NOMO-1 (cell line): ENCODE results near the gene CAMTA1.

Source experiments
- DNase-seq, 2 experiments: peaks; one replicate each; lab custom pipeline; 2025; ENCODE audit not compliant: unreplicated experiment in 2 of 2; lab: John Stamatoyannopoulos, UW

Gene CAMTA1

DNA sequence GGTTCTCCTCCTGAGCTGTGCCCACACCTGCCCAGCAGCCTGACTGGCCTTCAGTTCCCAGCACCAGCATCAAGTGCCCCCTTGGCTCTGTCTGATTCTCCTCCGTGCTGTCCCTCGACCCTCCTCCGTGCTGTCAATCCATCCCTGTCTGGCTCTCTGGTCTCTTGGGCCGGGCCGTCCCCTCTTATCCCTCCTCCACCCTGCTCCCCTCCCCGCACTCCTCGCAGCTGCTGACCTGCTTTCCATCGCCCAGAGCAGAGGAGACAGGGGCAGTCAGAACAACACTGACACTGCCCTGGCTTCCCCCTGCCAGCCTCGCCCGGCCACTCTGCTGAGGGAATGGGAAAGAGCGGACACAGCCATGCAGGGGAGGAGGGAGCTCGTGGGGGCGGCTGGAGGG is 267.4 kb downstream of the CAMTA1 start:
- DNase-seq, result no peak

DNA sequence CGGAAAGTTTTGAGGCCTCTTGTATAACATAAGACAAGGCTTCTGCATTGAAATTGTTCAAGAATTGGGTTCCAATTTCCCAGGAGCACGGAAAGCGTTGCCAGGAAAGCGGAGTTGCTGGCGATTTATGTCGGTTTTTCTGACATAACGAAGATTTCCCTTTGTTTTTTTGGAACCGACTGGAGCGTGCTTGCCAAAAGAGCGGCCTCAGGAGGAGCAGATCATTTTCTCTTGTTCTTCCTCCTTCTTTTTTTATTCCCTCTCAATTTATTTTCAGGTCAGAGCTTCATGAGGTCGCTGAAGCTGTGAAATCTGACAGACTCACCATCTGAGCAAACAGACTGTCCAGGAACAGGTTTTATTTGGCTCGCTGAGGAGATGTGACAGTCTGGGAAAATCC is 275.5 kb downstream of the CAMTA1 start:
- DNase-seq, result no peak

DNA sequence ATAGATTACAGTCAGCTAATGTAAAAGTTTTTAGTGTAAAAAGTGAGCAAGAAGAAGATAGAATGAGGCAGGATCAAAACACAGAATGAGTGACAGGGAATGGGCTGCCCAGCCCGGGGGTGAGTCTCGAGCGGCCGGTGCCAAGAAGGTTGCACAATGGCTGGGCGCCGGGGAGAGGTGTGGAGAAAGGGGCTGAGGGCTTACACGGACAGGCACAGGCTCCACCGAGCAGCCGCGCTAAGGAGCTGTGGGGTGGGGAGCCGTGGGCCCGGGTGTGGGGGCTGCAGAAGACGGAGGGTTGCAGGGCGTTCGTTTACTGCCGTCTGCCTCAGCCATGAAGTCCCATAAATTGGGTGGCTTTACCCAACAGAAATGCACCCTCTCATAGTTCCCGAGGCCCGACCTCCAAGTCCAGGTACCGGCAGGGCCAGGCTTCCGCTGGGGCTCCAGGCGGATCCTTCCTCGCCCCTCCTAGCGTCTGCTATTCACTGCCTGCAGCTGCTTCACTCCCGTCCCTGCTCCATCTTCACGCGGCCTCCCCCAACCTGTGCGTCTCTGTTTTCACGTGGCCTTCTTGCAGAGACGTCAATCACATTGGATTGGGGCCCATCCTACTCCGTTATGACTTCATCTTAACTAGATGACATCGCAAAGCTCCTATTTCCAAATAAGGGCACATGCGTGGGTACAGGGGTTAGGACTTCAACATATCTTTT is 277.2 kb downstream of the CAMTA1 start:
- no peak for DNase-seq

DNA sequence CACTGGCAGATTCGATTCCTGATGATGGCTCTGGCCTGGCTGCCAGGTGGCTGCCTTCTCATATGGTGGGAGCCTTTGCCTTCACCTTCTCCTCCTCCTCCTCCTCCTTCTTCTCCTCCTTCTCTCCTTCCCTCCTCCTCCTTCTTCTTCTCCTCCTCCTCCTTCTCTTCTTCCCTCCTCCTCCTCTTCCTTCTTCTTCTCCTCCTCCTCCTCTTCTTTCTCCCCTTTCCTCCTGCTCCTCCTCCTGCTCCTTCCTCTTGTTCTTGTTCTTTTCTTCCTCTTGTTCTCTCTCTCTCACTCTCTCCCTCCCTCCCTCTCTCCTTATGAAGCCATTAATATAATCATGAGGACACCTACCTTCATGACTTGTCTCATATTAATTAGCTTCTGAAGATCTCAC is 278.7 kb downstream of the CAMTA1 start:
- DNase-seq, result no peak

DNA sequence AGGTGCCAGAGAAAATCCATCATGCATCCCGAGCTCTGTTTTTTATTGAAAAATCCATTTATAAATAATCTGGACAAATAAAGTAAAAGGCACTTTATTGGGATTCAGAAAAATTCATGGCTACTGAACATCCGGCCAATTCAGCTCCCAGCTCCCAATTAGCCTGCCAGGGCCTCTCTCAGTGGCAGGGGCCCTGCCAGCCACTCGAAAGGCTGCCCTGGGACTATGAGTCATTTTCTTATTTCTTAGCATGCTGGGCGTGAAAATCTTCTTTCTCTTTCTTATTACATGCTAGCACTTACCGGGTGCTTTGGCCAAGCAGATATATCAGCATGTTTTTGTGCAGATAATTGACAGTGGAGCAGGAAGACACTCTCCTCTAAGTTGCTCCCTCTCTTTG is 283.3 kb downstream of the CAMTA1 start:
- DNase-seq, result no peak

DNA sequence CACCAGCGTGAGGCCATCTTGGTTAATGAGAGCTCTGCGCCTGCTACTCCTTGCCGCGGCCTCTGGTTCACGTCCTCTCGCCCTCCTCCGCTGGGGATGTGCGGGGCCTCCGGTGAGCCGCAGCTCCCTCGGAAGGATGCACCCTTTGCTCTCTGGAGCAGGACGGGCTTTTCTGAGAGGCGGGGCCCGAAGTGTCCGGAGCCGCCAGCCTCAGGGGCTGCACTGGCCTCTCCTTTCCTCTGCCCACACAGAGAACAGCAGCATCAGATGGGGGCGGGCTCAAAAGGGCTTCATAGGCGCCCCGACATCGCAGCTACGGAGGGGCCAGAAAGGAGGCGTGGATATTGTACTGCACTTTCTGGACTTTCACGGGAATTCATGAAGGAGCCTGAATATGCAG is 284.7 kb downstream of the CAMTA1 start:
- no peak for DNase-seq

DNA sequence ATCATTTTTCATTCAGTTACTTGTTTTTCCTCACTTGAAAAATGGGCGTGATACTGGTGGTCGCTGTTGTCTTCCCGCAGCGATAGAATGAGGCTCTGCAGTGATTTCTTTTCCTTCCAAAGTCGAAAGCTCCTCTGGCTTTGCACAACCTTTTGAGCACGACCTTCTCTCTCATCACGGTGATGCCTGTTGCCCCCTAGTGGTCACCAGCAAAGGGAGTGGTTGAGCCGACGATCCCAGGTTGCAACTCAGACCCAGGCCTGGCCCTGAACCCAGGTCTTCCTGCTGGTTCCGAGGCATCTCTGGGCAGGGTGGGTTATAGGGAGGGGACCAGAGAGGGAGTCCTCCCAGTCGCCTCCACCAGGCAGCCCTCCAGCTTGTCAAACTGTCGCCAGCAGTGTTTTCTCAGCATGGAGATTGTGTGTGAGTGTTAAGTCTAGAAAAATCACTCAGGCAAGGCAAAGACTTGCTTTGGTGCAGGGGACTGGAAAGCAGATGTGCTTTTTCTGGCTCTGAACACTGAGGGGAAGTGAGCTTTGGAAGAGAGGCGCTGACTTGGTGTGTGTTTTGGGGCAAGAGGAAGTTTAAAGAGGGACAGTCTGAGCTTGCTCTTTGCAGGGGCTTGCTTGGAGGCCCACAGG is 285.3 kb downstream of the CAMTA1 start:
- peak; percentile 0 to 44 for DNase-seq

DNA sequence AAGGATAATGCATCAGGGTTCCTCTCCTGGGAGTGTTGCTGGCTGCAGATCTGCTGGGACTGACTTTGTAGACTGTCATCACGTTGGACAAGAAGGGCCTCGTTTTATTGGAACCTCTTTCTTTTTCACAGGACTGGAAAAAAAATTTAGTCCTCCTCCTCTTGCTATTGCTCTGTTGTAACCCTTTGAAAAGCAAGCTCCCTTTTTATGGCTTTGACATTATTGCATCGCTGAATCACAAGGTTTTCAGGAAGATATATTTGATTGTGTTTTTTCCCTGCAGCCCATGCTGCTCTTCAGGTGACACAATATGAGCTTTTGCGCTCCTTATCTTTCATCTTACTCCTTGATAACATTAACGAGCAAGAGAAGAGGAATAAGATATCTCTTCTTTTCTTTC is 290.9 kb downstream of the CAMTA1 start:
- DNase-seq, result no peak

DNA sequence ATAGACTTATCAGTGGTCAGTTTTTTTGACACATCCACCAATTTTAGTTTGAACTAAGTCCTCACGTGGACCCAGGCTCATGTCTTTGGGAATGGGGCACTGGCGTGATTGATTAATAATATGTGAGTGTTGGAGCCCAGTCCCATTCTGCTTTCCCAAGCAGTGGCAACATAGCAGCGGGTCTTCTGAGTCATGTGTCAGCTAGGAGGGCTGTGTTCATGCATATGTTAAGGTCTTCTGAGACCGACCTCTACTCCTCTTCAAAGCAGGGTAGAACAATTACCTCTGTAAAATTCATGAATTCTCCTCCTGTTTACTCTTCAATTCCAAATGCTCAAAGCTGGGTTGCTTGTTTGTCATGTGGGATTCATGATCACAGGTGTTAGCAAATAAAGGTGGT is 291.3 kb downstream of the CAMTA1 start:
- DNase-seq, result no peak

DNA sequence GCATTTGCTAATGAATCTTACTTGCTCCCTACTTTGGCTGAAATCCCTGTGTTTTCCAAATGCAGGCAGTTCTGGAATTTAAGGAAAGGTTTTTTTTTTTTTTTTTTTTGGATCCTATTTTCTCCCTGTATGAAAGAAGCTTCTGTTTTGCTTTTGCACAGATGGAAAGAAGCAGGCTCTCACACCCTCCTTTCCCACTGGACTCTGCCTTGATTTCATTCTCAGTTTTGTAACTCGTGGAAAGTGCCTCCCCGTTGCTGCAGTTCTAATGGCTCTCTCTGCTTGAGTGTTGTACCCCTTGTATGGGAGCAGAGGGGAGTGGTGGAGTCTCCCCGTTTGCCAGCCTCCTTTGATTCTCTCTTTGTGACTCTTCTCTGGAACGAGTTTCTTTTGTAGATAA is 291.9 kb downstream of the CAMTA1 start:
- DNase-seq, result no peak

DNA sequence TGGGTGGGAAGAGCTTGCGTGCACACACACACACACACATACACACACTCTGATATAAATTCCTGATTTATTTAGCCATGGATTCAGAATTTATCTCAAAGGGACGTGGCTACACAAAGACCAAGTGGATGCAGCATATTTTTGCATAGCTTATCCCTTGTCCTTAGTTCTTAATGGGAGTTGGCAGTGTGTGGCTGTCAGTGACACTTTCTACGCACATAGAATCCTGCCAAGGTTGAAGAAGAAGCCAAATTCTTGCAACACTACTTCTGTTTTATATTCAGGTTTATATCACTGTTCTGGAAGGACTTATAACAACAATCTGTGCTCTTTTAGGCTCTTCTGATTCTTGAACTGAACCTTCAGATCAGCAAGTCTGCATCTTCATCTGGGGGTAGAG is 292.7 kb downstream of the CAMTA1 start:
- DNase-seq, result no peak

DNA sequence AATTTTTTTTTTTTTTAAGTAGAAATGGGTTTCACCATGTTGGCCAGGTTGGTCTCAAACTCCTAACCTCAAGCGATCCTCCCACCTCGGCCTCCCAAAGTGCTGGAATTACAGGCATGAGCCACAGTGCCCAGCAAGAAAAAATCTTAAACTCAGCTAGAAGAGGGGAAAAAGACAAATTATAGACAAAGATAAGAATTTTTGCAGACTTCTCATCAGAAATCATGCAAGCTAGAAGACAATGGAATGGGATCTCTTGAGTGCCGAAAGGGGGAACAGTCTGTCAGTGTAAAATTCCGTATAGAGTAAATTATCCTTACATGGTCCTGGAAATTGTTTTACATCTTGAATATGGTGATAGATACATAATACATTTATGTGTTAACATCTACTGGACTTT is 294.4 kb downstream of the CAMTA1 start:
- DNase-seq, result no peak

DNA sequence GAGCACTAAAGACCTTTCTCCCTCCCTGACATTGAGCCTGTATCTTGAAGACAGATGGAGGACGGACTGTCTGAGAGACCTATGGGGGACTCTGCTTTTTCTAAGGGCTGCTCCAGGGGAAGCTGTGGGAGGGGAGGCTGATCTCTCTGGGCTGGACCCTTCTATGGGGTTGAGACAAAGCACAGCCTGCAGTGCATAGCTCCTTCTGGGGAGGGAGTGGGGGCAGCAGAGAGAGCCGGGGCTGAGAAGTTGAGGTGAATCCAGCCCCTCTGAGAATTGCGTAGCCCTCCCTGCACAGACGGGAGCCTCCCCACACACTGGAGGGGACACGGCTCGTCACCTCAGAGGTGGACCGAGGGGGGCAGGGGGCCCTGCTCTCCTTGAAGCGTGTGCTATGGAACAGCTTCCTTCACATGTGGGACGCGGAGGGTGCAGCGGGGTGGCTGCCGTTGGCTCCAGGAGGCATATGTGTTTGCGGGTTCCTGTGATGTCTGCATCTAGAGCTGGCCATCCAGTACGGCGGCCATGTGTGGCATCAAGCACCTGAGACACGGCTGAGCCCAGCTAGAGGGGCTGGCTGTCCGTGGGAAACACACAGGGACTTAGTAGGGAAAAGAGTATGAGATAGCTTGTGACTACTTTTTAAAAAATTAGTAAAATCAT is 299.1 kb downstream of the CAMTA1 start:
- no peak for DNase-seq

DNA sequence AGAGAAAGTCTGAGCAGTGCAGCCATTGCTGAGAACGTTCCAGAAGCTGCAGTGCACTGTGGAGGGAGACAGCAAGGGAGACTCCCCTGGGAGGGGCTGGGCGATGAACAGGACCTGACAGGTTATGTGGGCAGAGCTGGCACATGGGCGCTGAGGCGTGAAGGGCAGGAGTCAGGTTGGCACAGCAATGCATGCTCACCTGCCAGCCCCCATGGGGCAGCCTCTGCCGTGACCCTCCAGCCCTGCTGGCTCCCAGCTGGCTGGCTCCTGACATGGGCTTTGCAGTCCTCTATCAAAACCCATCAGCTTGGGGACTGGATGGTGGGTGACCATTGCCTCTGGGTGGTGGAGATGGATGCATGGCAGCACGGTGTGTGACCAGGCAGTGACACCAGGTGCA is 300.3 kb downstream of the CAMTA1 start:
- DNase-seq, result no peak

DNA sequence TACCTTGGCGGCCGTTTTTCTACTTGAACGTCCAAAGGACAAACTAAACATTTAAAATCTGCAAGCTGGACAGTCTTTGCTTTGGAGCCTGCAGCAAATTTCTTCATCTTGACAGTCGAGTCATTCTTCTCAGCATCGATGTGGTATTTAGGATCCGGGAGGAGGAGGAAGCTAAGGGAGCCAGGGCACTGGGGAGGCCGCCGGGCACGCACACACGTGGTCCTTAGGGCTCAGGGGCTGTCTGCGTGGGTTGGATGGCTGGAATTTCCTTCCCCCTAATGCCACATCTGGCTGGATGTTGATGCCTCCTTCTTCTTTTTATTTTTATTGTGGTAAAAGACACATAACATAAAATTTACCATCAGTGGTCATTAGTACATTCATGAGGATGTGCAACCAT is 300.9 kb downstream of the CAMTA1 start:
- DNase-seq, result no peak

DNA sequence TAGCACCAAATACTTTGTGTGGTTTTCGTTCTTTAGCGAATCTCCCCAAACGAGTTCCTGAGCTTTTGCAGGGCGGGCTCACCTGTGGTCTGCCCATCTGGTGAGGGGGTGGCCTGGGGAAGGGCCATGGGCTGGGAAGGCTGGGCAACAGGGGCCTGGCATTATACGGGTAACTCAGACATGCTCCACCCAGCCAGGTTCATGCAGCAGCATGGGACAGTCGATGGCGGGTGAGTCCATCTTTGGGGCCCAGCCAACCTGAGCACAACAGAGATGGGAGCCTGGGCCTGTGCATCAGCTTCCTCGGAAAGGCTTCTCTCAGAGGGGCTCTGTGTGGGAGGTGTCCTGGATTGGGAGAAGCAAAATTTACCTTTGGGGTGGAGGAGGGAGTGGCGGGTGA is 302.6 kb downstream of the CAMTA1 start:
- DNase-seq, result no peak

DNA sequence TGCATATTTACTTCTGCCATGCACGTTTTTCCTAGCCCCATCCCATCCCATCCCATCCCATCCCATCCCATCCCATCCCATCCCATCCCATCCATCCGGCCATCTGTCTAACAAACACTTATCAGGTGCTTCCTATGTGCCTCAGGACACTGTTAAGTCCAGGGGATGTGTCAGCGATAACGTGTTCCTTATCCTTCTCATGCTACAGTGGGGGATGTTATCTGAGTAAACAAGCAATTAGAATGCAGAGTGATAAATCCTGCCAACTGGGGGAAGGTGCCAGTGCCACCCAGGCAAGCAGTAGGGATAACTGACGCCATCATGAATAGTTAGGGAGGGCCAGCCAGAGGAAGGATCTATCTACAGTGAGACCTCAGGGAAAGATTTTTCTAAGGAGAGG is 304.2 kb downstream of the CAMTA1 start:
- no peak for DNase-seq

DNA sequence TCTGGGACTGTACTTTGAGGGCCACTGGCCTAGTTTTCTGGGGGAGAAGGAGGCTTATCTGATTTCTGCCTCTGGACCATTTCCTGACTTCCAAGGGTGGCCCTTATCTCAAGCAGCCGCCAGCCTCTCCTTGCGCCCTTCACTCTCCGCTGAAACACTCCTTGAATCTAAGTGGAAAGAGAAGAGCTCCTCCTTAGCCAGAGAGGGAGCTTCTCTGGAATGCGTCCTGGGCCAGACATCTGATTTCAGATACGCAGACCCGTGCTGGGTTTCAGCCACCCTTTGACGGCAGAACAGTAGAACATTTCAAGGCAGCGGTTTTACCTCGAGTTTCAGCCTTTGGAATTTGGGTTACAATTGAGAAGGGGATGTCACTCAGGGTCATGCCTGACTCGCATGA is 308.0 kb downstream of the CAMTA1 start:
- no peak for DNase-seq

DNA sequence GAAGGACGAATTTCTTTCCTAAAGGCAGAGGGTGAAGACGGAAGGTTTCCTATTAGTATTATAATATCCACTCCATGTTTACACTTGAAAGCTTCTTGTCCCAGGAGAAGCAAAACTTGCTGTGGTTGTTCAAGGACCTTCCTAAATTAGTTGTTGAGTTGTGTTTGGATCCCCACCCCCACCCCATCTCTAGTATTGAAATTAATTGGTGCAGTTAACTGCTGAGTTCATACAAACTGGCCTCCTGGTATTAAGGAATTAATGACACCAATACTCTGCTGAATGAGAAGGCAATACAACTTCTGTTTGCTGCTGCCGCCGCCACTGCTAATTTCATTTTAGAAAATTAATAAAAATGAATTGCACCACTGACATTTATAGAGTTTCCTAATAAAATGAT is 308.8 kb downstream of the CAMTA1 start:
- DNase-seq, result no peak

DNA sequence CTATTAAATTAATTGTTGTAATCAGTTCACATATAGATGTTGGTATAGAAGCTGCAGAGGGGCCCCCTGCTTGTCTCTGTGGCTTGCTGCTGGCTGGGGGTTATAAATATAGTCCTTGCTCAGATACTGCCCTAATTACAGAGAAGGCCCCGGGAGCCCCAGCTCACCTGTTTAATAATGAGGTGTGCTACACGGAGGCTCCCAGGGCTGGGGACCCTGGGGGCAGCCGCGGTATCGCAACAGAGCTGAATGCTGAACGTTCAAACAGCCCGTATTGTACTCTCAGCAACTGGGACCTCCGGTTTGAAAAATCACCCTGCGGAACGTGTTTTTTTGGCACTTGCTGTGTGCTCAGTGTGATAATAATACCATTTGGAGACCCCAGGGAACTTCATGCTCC is 309.3 kb downstream of the CAMTA1 start:
- no peak for DNase-seq

DNA sequence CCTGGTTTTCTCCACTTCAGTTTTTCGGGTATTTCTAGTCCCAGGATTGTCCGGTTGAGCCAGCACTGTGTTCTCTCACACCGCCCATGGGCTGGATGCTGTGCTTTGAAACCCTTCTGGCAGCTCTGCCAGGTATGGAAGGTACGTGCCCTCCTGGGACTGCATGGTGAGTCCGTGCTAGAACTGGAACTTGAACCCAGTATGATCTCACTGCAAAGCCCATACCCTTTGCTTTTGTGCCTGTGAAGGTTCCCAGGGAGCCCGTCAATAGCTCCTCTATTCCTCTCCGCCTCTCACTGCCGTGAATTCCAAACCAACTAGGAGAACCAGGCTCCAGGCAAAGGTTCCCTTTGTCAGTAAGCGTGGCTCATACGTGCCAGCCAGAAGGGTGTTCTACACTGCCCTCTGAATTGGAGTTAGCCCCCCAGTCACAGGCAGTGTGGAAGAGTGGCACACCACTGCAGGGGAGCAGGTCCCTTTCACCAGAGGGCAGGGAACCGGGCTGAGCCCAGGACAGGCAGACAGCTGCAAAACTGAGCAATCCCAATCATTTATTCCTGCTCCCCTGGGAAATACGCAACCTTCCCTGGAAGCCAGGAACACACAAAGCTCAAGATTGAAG is 310.2 kb downstream of the CAMTA1 start:
- DNase-seq, result no peak
